Measurements from ENCODE around the gene UBQLN1.

UBQLN1 gene

DNA sequence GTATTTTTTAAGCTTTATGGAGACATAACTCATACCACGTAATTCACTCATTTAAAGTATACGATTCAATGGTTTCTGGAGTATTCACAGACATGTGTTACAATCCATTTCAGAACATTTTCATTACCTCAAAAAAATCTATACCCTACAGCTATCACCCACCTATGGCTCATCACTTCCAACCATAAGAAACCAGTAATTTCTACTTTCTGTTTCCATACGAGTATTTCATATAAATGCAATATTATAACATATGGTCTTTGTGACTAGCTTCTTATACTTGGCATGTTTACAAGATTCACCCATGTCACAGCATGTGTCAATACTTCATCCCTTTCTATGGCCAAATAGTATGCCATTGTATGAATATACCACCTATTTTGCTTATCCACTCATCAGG lies 18.8 kb downstream of the UBQLN1 start:
- no peak for DNase-seq

GRCh38 chr9:83681490-83681889 lies 26.3 kb downstream of the UBQLN1 start:
- DNase-seq, result no peak

DNA sequence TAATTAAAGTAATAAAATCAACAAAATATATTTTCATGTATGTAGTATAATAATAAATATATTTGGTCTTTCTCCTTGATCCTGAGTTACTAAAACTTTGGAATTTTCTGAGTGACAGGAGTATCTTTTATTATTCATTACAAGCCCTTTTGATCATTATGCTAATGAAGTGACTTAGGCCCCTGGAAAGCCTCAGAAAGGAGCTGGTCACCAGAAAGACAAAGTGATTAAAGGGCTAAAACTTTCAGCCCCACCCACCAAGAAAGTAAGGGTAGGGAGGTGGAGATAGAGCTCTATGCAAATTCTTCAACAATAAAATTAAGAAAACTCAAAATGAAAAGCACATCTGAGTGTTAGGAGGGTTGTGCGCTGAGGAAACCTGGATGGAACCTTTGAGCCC lies 27.5 kb downstream of the UBQLN1 start:
- DNase-seq, result no peak

GRCh38 chr9:83677596-83677995 lies 30.2 kb downstream of the UBQLN1 start:
- DNase-seq, result no peak

- DNase-seq, result no peak
These were observed 32.3 kb downstream of the UBQLN1 start for GRCh38 chr9:83675466-83675865.

DNA sequence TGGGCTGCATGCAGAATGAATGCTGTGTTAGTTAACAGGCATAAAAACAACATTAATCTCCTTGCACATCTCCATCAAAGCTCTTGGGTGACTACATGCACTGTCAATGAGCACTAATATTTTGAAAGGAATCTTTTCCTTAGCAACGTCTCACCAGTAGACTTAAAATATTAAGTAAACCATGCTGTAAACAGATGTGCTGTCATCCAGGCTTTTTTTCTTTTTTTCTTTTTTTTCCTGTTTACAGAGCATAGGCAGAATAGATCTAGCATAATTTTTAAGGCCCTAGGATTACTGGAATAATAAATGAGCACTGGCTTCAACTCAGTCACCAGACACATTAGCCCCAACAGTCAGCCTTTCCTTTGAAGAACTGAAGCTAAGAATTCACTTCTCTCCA lies 36.3 kb downstream of the UBQLN1 start:
- no peak for DNase-seq

GRCh38 chr9:83670381-83670780 lies 37.4 kb downstream of the UBQLN1 start:
- no peak for DNase-seq

GRCh38 chr9:83669067-83669466 lies 38.7 kb downstream of the UBQLN1 start:
- DNase-seq, result no peak

GRCh38 chr9:83665580-83666200 lies 42.1 kb downstream of the UBQLN1 start:
- no peak for DNase-seq

- no peak for DNase-seq
These were observed 44.8 kb downstream of the UBQLN1 start for GRCh38 chr9:83662933-83663332.

DNA sequence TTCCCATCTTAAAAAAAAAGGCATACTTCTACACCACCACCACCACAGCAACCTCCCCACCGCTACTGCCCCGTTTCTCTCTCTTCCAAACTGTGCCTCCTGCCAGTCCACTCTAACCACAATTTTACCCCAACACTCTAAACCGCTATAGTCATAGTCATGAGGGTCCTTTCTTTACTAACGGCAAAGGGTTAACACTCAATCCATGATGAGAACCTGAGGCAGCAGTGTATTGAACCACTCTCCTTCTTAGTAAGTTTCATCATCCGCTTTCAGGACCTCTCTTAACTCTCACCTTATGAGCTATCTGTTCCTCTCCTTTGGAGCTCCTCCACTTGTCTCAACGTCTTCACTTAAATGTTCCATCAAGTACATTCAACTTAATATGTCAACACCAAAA lies 50.8 kb downstream of the UBQLN1 start:
- DNase-seq, result no peak

- DNase-seq, result no peak
These were observed 51.6 kb downstream of the UBQLN1 start for GRCh38 chr9:83656032-83656680.

- DNase-seq, result no peak
These were observed 52.3 kb downstream of the UBQLN1 start for GRCh38 chr9:83655433-83655832.

- DNase-seq, result no peak
These were observed 55.3 kb downstream of the UBQLN1 start for GRCh38 chr9:83652433-83652832.

DNA sequence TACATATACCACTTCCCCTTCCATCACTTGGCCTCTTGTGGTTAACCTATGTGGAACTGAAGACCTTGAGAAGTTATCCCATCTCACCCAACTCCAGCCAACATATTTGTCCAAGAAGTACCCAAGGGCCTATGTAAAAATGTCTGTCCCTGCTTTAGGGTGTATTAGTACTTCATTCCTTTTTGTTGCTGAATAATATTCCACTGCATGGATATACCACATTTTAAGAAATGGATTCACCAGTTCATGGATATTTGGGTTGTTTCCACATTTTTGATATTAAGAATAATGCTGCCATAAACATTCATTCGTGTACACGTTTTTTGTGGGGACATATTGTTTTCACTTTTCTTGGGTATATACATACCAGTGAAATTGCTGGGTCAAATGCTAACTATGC lies 56.2 kb downstream of the UBQLN1 start:
- no peak for DNase-seq

GRCh38 chr9:83649515-83649914 lies 58.2 kb downstream of the UBQLN1 start:
- DNase-seq, result no peak

DNA sequence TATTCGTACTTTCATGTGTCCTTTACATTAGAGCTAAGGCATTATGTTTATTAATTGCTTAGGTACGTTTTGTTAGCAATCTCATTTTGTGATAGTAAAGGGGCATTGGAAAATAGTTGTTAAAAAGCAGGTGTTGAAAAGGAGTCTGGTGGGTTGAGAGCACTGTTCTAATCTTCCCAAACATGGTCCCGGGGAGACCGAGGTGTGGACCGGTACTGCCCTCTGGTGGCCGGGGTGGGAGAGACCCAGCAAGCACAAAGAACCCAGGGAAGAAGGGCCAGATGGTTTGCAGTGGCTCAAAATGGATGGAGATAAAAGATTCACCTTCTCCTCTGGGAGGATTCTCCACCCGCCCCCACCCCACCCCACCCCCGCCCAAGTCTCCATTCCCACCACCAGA lies 58.7 kb downstream of the UBQLN1 start:
- DNase-seq, result peak; percentile 71 to 75

GRCh38 chr9:83646500-83647239 lies 61.1 kb downstream of the UBQLN1 start:
- DNase-seq, result no peak

DNA sequence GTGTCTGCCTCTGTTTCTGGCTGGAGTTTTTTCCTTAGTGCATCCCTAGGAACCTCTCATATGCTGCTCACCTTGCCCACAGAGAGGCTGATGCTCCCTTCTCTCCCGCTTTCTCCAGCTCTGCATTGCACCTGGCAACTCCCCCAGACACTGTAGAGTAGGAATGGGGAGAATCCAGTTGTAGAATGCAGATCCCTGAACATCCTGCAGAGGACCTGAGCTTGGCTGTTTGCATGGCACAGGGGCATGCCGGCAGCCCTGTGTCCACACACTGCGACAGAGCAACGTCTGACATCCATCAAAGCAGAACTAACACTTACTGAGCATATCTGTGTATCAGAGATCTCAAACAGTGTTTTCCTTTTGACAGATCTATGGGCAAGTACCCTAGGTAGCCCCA lies 65.0 kb downstream of the UBQLN1 start:
- DNase-seq, result no peak

DNA sequence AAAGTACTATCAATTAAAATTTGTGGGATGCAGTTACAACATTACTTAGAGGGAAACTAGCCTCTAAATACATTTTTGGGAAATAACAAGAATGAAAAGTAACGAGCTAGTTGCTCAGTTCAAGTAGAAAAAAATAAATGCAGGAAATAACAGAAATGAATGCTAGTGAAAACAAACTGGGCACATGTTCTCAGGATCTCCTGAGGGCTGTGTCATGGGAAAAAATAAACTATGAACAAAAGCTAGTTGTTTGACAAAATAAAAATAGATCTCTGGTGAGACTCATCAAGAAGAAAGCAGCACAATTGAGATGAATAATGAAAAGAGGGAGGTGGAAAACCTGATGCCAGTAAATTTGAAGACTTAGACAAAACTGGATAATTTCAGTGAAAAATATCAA lies 68.5 kb downstream of the UBQLN1 start:
- no peak for DNase-seq

DNA sequence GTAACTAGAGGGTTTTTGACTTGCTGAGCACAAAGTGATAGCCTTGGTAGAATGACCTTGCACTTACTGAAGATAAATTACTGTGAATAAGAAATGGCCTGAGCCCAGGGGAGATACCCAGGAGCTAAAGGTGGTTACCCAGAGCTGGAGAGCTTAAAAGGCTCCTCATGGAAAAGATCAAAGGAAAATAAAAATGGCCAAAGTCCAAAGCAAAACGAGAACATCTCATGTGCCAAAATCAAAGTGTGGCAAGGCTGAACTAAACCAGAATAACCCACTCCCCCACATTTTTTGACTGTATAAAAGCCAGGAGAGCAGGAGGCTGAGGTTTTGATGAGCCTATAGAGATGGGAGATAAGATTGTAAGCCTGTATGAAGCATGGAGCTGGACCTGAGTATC lies 70.4 kb downstream of the UBQLN1 start:
- DNase-seq, result no peak

- no peak for DNase-seq
These were observed 70.9 kb downstream of the UBQLN1 start for GRCh38 chr9:83636813-83637212.

GRCh38 chr9:83633676-83634075 lies 74.1 kb downstream of the UBQLN1 start:
- DNase-seq, result no peak

DNA sequence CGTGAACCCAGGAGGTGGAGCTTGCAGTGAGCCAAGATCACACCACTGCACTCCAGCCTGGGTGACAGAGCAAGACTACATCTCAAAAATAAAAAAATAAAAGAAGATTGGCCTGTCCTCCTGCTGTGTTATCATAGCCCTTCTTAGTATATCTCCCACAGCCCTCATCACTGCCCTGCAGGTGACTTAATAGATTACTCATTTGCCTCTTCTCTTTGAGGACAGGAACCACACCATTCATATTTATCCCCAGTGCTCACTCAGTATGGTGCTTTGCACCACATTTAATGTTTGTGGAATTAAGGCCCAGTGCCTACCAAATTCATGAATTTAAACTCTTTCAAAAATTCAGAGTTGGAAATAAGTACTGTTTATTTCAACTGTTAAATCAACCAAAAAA lies 74.5 kb downstream of the UBQLN1 start:
- DNase-seq, result no peak
